SK-N-MC (cell line): ENCODE results near the gene FAM131B.

Source experiments
- EZH2 ChIP-seq: fragments of 200-600 bp; sonication (generic); IDR thresholded peaks from one replicate; pipeline ENCODE4 v1.6.1; 2017; ENCODE audit warnings: antibody characterized with exemption
- POLR2AphosphoS5 ChIP-seq: IDR thresholded peaks from 2 replicates; pipeline ENCODE4 v1.6.1; 2012; ENCODE audit warnings: mild to moderate bottlenecking, low read depth, low read length, borderline replicate concordance

GRCh38 chr7:143325240-143325639, 37.3 kb downstream of the FAM131B start:
- no peak for TF ChIP-seq POLR2AphosphoS5
- no peak for TF ChIP-seq EZH2
